ENCODE measurements around the gene ATP6V0D1. TPM values are rescaled to one million over a fixed set of nuclear protein-coding genes. Genes with fewer than 3 reads are reported as not detected.

Gene ATP6V0D1
- total RNA-seq, 1 donor from 2014 or later, result 97.9 TPM

DNA sequence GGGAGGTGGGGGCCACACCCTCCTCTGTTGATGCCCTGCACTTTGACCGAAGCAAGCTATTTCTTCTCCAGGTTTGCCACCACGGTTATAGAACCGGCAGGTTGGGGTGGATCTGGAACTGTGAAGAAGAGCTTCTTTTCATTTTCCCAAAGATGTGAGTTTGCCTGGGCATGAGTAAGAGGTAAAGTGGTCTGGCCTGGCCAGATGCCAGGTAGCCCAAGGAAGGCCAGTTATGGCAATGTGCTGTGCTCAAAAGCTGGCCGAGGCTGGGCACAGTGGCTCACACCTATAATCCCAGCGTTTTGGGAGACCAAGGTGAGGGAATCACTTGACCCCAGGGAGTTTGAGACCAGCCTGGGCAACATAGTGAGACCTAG is 18.7 kb downstream of the ATP6V0D1 start:
- TF ChIP-seq, protein P1, sequence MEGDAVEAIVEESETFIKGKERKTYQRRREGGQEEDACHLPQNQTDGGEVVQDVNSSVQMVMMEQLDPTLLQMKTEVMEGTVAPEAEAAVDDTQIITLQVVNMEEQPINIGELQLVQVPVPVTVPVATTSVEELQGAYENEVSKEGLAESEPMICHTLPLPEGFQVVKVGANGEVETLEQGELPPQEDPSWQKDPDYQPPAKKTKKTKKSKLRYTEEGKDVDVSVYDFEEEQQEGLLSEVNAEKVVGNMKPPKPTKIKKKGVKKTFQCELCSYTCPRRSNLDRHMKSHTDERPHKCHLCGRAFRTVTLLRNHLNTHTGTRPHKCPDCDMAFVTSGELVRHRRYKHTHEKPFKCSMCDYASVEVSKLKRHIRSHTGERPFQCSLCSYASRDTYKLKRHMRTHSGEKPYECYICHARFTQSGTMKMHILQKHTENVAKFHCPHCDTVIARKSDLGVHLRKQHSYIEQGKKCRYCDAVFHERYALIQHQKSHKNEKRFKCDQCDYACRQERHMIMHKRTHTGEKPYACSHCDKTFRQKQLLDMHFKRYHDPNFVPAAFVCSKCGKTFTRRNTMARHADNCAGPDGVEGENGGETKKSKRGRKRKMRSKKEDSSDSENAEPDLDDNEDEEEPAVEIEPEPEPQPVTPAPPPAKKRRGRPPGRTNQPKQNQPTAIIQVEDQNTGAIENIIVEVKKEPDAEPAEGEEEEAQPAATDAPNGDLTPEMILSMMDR (conservative IDR thresholded peaks at IDR 0.05; ENCODE audit: low read depth, low read length), result no peak
- no peak for DNase-seq (ENCODE audit: low read depth)
- no peak overlapping the region for H3K4me3 ChIP-seq (ENCODE audit: low read depth, low read length)

DNA sequence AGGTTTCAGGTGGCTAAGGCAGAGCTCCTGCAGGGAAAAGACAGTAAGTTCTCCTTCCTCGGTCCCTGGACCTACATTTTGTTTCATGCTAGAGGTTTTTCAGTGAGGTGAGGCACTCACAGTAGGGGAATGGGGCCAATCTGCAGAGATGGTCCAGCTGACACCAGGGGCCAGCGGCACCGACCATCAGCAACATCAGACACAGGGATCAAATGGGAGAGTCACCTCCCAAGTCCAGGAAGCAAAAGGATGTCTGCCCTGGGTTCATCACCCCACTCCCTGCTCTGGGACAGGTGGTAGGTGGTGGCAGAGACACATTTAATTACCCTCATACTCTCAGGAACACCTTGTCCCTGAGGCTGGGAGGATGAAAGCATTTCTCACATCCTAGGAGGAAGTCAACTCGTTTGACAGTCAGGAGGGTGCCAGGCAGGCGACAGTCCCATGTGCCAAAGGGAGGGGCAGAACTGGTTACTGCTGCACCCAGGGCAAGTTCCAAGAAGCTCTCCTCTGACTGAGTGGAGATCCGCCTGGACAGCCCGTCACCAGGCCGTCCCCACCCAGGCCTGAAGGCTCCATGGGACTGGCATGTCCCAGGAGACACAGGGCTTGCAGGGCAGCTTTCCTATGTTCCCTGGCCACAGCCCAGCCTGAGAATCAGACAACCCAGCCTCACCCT is 19.2 kb downstream of the ATP6V0D1 start:
- TF ChIP-seq, protein P1 (conservative IDR thresholded peaks at IDR 0.05; ENCODE audit: low read depth, low read length), result no peak
- no peak overlapping the region for H3K4me3 ChIP-seq (ENCODE audit: low read depth, low read length)
- DNase-seq (ENCODE audit: low read depth), result no peak

DNA sequence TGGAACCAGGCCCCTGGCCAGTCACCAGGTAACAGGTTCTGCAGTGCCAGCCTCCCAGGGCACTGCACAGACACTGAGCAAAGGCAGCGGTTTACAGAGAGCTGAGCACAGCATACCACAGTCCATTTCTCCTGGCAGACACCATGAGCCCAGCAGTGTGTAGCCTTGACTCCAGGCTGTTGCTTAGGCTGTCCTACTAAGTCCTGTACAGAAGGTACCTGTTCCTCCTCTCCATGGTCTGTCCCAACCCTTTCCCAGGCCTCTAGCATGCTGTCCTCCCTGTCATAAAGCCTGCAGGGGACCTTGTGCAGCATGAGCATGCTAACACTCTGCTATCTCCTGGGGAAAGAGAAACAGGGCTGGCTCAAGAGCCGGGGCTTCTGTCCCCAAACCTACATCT is 20.0 kb downstream of the ATP6V0D1 start:
- TF ChIP-seq, protein P1 (conservative IDR thresholded peaks at IDR 0.05; ENCODE audit: low read depth, low read length), result no peak
- no peak for DNase-seq (ENCODE audit: low read depth)
- no peak overlapping the region for H3K4me3 ChIP-seq (ENCODE audit: low read depth, low read length)

DNA sequence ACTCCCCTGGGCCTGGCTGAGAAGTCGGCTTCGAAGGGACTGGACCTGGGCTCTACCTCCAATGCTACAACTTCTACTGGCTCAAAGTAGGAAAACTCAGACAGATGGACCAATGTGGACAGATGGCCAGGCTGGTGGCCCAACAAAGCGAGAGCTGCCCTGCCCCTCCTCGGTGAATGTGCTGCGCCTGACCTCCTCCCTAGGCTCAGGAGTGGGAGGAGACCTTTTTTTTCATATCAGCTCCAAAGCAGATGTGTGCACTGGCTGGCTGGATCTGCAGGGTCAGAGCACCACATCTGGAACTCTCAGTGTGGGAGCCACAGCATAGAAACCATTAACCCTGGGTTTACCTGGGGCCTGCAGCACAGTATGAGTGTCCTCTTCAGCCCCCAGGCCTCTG is 20.8 kb downstream of the ATP6V0D1 start:
- no peak overlapping the region for H3K4me3 ChIP-seq (ENCODE audit: low read depth, low read length)
- TF ChIP-seq, protein P1 (conservative IDR thresholded peaks at IDR 0.05; ENCODE audit: low read depth, low read length), result no peak

DNA sequence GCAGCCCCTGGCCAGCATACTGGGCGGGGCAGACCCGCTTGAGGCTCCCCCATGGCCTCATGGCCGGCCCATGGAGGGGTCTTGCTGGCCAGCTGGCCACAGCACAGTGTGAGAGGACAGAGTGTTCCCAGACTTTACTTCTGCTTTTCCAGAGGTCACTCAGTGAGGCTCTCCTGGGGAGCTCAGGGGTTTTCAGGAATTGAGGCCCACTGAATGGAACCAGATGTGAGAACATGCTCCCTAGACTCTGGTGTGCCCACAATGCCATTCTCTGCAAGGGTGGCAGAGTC is 21.2 kb downstream of the ATP6V0D1 start:
- TF ChIP-seq, protein P1 (conservative IDR thresholded peaks at IDR 0.05; ENCODE audit: low read depth, low read length), result no peak
- no peak for DNase-seq (ENCODE audit: low read depth)

More for the DNA sequence above, 20.8 kb downstream of the ATP6V0D1 start:
- DNase-seq (ENCODE audit: low read depth), result no peak

DNA sequence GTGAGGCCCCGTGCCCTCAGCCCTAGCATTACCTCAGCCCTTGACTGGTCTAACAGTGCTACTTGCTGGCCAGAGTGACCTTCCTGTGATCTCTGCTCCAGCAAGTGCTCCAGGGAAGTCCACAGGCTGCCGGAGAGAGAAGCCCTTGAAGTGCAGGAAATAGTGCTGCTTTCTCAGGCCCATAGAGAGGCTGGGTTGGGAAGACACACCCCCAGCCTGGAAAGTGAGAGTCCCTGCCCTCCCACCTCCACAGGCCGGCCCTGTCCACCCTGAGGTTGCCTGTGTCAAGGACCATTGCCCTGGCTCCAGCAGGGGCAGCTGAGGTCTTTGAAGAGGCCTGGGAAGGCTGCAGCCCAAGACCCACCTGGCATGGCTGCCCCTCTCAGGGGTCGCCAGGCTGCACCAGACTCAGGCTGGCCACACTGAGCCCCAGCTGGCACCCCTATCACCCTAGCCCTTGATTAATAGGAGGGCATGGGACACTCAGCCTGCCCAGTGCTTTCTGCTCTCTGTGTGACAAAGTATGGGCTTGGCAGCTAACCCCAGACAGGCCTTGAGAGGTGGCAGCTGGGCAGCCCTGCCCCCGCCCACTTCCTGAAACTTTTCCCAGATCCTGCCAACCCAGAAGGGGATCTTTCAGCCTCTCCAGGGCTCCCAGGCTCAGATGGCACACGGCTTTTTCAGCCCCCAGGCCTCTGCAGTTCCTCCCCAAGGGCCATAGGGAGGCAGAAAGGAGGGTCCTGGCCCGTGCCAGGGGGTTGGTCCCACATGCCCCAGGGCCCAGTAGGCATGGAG is 21.7 kb downstream of the ATP6V0D1 start:
- TF ChIP-seq, protein P1 (conservative IDR thresholded peaks at IDR 0.05; ENCODE audit: low read depth, low read length), result no peak
- no peak for DNase-seq (ENCODE audit: low read depth)
- H3K4me3 ChIP-seq (ENCODE audit: low read depth, low read length), result no peak overlapping the region

More for the DNA sequence above, 21.2 kb downstream of the ATP6V0D1 start:
- H3K4me3 ChIP-seq (ENCODE audit: low read depth, low read length), result no peak overlapping the region

All from epithelial cell of proximal tubule (primary cell).